Stomach (tissue), 4 donors: ENCODE data around the gene CDH23.

ENCODE experiments used
- EP300 ChIP-seq: sonication (generic); formaldehyde crosslinking; IDR thresholded peaks from one replicate; pipeline ENCODE4 v1.6.1; 2017; ENCODE audit warnings: antibody characterized with exemption
- POLR2A ChIP-seq, 4 donors: fragments of 450-650 bp; IDR thresholded peaks; one replicate each; pipeline ENCODE4 v1.6.1; 2016; ENCODE audit warnings: antibody characterized with exemption in 4 of 4, control low read depth in 2 of 4, mild to moderate bottlenecking in 1 of 4, moderate library complexity in 1 of 4
- POLR2AphosphoS5 ChIP-seq, 3 donors: sonication (generic); formaldehyde crosslinking; IDR thresholded peaks; one replicate each; pipeline ENCODE4 v1.6.1; 2016; ENCODE audit warnings: antibody characterized with exemption in 3 of 3
- TF ChIP-seq, protein P1 (sequence below), 7 experiments: fragments of 450-650 bp in 4 of 7; fragments of 200-600 bp in 3 of 7; sonication (generic) in 3 of 7; IDR thresholded peaks; one replicate each; pipeline ENCODE4 v1.5.1; 2016 to 2019; ENCODE audit warnings: antibody characterized with exemption in 7 of 7, control low read depth in 2 of 7, mild to moderate bottlenecking in 1 of 7

DNA sequence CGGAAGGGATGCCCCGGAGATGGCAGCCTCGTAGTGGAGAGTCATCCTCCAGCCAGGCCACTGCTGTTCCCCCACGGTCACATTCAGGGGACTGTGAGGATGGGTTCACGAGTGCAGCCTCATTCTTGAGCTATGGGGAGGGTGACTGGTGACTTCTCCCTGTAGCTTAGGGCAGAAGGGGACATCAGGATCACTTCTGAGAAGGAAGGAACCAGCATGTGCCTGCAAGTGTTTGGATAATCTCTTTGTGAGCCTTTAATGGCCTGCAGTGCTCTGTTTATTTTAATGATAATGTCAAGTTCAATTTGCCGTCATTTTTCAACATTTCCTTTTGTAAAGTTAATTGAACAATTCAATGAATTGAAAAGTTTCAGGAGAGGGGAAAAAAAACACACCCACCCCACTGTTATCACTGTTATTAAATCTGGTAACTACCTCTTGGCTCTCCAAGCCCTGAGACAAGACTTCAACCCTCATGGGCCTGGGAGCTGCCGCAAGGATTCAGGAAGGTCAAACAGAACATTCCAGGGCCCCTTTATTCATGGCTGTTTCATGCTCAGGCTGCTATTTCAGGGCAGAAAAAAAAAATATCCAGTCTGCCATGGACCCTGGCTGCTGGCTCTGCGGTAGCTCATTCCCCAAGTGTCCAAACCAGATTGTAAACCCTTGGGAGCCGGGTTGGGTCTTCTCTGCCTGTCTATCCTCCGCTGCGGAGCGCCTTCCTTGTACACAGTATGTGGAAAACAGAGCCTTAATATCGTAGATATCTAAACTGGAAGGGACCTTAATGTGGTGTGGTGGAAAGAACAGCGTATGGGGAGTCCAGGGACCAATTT, 100.4 kb downstream of the CDH23 start:
- TF ChIP-seq, protein P1, sequence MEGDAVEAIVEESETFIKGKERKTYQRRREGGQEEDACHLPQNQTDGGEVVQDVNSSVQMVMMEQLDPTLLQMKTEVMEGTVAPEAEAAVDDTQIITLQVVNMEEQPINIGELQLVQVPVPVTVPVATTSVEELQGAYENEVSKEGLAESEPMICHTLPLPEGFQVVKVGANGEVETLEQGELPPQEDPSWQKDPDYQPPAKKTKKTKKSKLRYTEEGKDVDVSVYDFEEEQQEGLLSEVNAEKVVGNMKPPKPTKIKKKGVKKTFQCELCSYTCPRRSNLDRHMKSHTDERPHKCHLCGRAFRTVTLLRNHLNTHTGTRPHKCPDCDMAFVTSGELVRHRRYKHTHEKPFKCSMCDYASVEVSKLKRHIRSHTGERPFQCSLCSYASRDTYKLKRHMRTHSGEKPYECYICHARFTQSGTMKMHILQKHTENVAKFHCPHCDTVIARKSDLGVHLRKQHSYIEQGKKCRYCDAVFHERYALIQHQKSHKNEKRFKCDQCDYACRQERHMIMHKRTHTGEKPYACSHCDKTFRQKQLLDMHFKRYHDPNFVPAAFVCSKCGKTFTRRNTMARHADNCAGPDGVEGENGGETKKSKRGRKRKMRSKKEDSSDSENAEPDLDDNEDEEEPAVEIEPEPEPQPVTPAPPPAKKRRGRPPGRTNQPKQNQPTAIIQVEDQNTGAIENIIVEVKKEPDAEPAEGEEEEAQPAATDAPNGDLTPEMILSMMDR (IDR thresholded peaks at IDR 0.05), result no peak
- TF ChIP-seq POLR2AphosphoS5 (IDR thresholded peaks at IDR 0.05) (no peak), POLR2A (IDR thresholded peaks at IDR 0.05) (no peak), EP300 (no peak)
